NCI-H446 (cell line): Measurements from ENCODE around the gene EOGT.

ENCODE experiments used
- DNase-seq, 2 experiments: peaks; one replicate each; lab custom pipeline; 2025; lab: John Stamatoyannopoulos, UW

EOGT gene

GRCh38 chr3:68963376-68963775 lies 50.1 kb downstream of the EOGT start:
- no peak for DNase-seq

- no peak for DNase-seq
Measured at GRCh38 chr3:68958932-68959331, 54.6 kb downstream of the EOGT start.

- DNase-seq: no peak
Measured at GRCh38 chr3:68957895-68958294, 55.6 kb downstream of the EOGT start.

- no peak for DNase-seq
Measured at GRCh38 chr3:68953816-68954444, 59.6 kb downstream of the EOGT start.

- no peak for DNase-seq
Measured at GRCh38 chr3:68945225-68945624, 68.3 kb downstream of the EOGT start.

GRCh38 chr3:68943753-68944500 lies 69.6 kb downstream of the EOGT start:
- no peak for DNase-seq

- DNase-seq: no peak
Measured at GRCh38 chr3:68941055-68941454, 72.4 kb downstream of the EOGT start.

- DNase-seq: no peak
Measured at GRCh38 chr3:68936856-68937255, 76.6 kb downstream of the EOGT start.

- DNase-seq: no peak
Measured at GRCh38 chr3:68935778-68936177, 77.7 kb downstream of the EOGT start.

GRCh38 chr3:68931406-68932149 lies 81.9 kb downstream of the EOGT start:
- no peak for DNase-seq
